GM10266 (cell line): ENCODE measurements around the gene RABGAP1L.

Source experiments
- DNase-seq: peaks from one replicate; pipeline ENCODE4 v3.0.0; 2012; ENCODE audit errors: extremely low spot score
- CTCF ChIP-seq: IDR thresholded peaks from 2 replicates; pipeline ENCODE4 v1.5.1; 2012; ENCODE audit warnings: mild to moderate bottlenecking, low read depth; ENCODE audit not compliant: control insufficient read depth, insufficient read depth; ENCODE audit errors: missing control alignments

RABGAP1L gene

DNA sequence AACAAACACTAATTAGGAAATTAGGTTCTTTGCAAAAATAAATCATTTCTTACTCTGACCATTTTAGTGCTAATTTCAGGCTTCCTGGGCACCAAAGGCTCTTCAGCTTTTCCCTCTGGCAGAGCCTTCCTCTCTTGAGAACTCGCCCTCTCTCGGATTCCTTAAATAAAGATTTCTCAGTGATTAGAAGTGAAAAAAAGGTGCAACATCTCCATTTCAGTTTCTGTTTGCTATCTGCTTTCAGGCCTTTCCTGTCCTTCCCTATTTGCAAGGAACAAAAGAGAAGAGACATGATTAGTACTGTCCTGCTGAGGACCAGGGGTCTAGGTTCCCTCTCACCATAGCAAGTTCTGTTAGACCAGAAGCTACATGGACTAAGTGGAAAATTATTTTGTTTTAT, 812.6 kb downstream of the RABGAP1L start:
- no peak for TF ChIP-seq CTCF
- no peak for DNase-seq

- no peak for DNase-seq
- no peak for TF ChIP-seq CTCF
These were observed 815.4 kb downstream of the RABGAP1L start for GRCh38 chr1:174974711-174975119.

DNA sequence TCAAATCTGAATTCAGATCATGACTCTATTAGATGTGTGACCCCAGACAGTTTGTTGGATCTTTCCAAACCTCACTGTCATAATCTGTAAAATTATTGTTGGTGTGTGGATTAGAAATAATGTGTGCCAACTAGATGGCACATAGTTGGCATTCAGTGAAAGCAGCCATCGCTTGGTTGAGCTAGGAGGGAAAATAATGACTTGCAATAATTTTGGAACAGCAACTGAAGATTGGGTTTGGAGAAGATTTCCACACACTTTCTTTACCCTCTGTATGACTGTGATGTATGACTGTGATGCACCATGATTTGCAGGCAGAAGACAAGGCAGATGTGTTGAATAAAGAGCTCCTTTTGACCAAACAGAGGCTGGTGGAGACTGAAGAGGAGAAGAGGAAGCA, 816.4 kb downstream of the RABGAP1L start:
- no peak for TF ChIP-seq CTCF
- DNase-seq = no peak

DNA sequence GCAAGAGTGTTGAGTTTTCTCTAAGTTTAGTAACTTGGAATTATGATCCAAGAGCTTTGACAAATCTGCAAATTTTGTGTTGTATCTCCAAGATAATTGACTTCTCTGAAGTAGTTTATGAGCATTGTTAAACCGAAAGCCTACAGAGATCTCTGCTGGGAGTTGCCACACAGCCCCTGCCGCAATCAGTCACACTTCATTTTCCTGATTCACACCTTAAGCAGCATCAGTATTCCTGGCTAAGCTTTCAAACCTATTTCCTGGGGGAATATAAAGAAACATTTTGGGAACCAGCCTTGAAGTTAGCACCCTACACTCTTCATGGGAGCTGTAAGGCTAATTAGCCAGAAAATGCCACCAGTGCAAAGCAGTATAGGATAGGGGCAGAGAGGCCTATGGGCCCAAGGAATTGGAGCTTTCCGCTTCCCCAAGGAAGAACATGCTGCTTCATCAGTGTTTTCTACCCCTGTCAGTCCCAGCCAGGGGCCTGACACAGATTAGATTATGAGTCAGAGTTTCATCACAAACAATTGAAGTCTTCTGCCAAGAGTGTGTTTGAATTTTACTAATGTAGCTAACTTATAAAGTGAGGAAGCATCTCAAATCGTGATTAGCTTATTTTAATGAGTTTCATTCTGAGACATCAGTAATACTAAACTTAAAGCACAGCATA, 817.3 kb downstream of the RABGAP1L start:
- no peak for DNase-seq
- TF ChIP-seq CTCF = no peak

GRCh38 chr1:174982971-174983689, 823.8 kb downstream of the RABGAP1L start:
- peak; percentile 29 for TF ChIP-seq CTCF
- DNase-seq = no peak

DNA sequence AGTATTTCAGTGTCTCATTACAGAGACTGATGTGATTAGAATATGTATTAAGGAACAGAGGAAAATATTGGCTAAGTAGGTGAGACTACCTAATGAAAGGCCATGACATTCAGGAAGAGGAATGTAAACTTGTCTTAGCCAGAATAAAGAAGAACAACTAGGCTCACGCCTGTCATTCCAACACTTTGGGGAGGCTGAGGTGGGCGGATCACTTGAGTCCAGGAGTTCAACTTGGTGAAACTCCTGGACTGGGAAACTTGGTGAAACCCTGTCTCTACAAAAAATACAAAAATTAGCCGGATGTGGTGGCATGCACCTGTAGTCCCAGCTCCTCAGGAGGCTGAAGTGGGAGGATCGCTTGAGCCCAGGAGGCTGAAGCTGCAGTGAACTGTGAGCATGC, 825.6 kb downstream of the RABGAP1L start:
- DNase-seq = no peak
- TF ChIP-seq CTCF = no peak

GRCh38 chr1:174988539-174988938, 829.2 kb downstream of the RABGAP1L start:
- no peak for DNase-seq
- no peak for TF ChIP-seq CTCF
